K562 treated with DMSO at 1 percent for 24 hours (cell line): ENCODE results near the gene CDK9. TPM values are rescaled to one million over a fixed set of nuclear protein-coding genes. Genes with fewer than 3 reads are reported as not detected.

Experiments used
- total RNA-seq: library from RNA; unstranded; fragments of 300-600 nt; gene quantifications from 2 replicates; pipeline ENCODE4 v1.2.3, GENCODE V29; 2022; ENCODE audit warnings: low read depth; ENCODE audit not compliant: insufficient read depth

Gene CDK9
- total RNA-seq = 91.4 and 92.0 TPM in 2 replicates

GRCh38 chr9:127785933-127786772 is at the start of gene CDK9:
TSS of gene CDK9 (plus strand) at chr9:127786034. CDS start at chr9:127786149, 115 bp downstream.

DNA sequence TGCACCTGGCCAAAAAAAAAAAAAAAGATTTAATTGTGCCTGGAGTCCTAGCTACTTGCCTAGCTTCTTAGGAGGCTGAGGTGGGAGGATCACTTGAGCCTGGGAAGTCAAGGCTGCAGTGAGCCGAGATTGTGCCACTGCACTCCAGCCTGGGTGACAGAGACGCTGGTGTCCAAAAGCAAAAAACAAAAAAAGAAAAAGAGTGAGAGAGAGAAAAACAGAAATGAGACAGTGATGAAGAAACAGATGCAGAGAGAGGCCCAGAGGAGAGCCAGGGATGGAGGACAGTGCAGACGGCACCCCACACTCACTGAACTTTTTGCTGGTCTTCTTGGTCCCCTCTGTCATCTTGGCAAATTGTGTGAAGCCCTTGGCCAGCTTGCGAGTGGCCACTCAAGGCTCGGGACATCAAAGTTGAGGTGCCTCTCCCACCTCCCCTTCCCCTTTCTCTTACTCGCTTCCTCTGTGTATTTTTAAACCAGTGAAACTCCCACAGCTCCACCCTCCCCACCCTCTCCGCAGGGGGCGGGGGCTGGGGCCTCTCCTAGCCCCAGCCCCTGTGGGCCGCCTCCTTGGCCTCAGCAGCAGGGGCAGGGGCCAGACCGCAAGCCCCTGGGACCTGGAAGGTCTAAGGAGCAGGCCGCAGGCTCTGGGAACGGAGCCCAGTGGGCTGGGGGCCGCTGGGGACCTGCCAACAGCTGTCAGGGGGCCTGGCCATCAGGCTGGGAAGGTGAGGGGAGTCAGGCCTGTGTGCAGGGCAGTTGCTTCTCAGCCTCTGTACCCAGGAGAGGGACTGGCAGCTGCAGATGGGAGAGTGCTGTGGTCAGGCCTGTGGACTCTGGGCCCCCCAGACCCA is 7.3 kb upstream of the CDK9 start, which contains the start of gene SH2D3C:
TSS of gene SH2D3C (minus strand) at position 387 of the 856 bp plus-strand sequence. CDS start at position 348, 39 bp downstream.

DNA sequence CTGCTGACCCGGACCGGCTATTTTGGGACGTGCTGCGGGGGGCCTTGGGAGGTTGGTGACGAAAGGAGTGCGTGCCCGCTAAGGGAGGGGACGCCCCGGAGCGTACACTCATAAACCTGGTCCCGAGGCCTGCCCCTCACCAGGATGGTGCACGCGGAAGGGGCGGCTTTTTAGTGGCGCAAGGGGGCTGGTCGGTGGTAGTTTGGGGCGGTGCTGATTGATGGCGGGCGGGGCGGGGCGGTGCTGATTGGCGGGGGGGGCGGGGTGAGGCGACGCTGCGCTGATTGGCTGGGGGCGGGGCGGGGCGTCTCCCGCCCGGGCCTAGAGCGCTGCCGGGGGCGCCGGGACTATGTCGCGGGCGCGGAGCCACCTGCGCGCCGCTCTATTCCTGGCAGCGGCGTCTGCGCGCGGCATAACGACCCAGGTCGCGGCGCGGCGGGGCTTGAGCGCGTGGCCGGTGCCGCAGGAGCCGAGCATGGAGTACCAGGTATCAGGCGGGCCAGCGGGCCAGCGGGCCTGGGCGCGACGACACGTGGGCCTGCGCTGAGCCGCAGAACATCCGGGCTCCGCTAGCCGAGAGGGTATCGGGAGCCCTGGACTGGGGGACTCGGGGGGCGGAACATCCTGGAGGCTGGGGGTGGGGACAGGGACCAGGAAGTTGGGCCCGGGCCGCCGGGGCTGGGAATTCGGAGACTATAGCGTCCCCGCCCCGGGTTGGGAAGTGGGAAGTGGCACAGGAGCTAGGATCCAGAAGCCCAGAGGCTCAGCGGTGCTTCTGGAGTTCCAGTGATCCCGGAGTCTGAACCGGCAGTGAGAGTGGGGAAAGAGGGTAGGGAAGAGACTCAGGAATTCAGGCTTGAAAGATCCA is 17.0 kb downstream of the CDK9 start, which contains the start of gene FPGS:
TSS of gene FPGS (plus strand) at position 307 of the 868 bp plus-strand sequence. CDS start at position 350, 43 bp downstream.

Other genes with a start within 250 kb of the CDK9 start
- gene STXBP1, start 173.8 kb upstream of the CDK9 start, total RNA-seq = 39.0 and 42.9 TPM in 2 replicates
- gene CFAP157, start 79.0 kb upstream of the CDK9 start, total RNA-seq = 0.49 TPM in 1 of 2 replicates, not detected in the other
- 21.6 and 28.0 TPM in 2 replicates for gene PTRH1, start 70.4 kb upstream of the CDK9 start, total RNA-seq
- gene TTC16, start 70.0 kb upstream of the CDK9 start, total RNA-seq = not detected in 2 replicates
- 107 and 113 TPM in 2 replicates for gene TOR2A, start 50.7 kb upstream of the CDK9 start, total RNA-seq
- 3.2 and 4.1 TPM in 2 replicates for gene SH2D3C, start 7.4 kb upstream of the CDK9 start, total RNA-seq
- gene FPGS, start 16.8 kb downstream of the CDK9 start, total RNA-seq = 61.7 and 73.2 TPM in 2 replicates
- 2.2 and 3.2 TPM in 2 replicates for gene ENG, start 68.6 kb downstream of the CDK9 start, total RNA-seq
- 72.9 and 77.4 TPM in 2 replicates for gene AK1, start 91.6 kb downstream of the CDK9 start, total RNA-seq
- gene ST6GALNAC6, start 113.6 kb downstream of the CDK9 start, total RNA-seq = 16.2 and 23.4 TPM in 2 replicates
- gene ST6GALNAC4, start 131.0 kb downstream of the CDK9 start, total RNA-seq = 49.0 and 60.9 TPM in 2 replicates
- gene PIP5KL1, start 144.7 kb downstream of the CDK9 start, total RNA-seq = 2.8 and 4.9 TPM in 2 replicates
- gene DPM2, start 151.8 kb downstream of the CDK9 start, total RNA-seq = 71.9 and 76.4 TPM in 2 replicates
- gene EEIG1, start 195.0 kb downstream of the CDK9 start, total RNA-seq = 48.1 and 48.9 TPM in 2 replicates